MM.1S (cell line): ENCODE data around the gene DCBLD2.
A peak's percentile ranks its signal among the peaks of the same experiment; 100 is the strongest.

ENCODE experiments used
- DNase-seq: peaks from one replicate; pipeline ENCODE4 v3.0.0-alpha.2; 2015
- H2AFZ ChIP-seq: fragments of 300-600 bp; sonication (generic); 2 replicates; pipeline ENCODE4 v1.6.0; 2016; ENCODE audit warnings: antibody characterized with exemption, low read length
- H3F3A ChIP-seq: fragments of 300-600 bp; sonication (generic); 2 replicates; pipeline ENCODE4 v1.6.1; 2016; ENCODE audit warnings: mild to moderate bottlenecking, antibody characterized with exemption, low read length, moderate library complexity, mixed read lengths; ENCODE audit not compliant: insufficient read depth
- H3K27ac ChIP-seq: fragments of 300-600 bp; sonication (generic); 2 replicates; pipeline ENCODE4 v1.5.1; 2016; ENCODE audit warnings: mild to moderate bottlenecking, low read length
- H3K27me3 ChIP-seq: fragments of 300-600 bp; sonication (generic); replicated peaks from 2 replicates; pipeline ENCODE4 v1.6.0; 2016; ENCODE audit warnings: low read length; ENCODE audit not compliant: insufficient read depth
- H3K36me3 ChIP-seq: fragments of 300-600 bp; sonication (generic); replicated peaks from 2 replicates; pipeline ENCODE4 v1.6.1; 2016; ENCODE audit warnings: mild to moderate bottlenecking, low read length, mixed read lengths; ENCODE audit not compliant: insufficient read depth
- H3K4me1 ChIP-seq: fragments of 300-600 bp; sonication (generic); 2 replicates; pipeline ENCODE4 v1.6.1; 2016; ENCODE audit warnings: low read length, mixed read lengths
- H3K4me2 ChIP-seq: fragments of 300-600 bp; sonication (generic); 2 replicates; pipeline ENCODE4 v1.6.0; 2016; ENCODE audit warnings: low read depth, low read length
- H3K4me3 ChIP-seq: fragments of 300-600 bp; sonication (generic); 2 replicates; pipeline ENCODE4 v1.5.1; 2016; ENCODE audit warnings: low read length, mixed read lengths
- H3K79me2 ChIP-seq: fragments of 300-600 bp; sonication (generic); 2 replicates; pipeline ENCODE4 v1.6.1; 2016; ENCODE audit warnings: mixed run types, low read length, mixed read lengths
- H3K9ac ChIP-seq: fragments of 300-600 bp; sonication (generic); 2 replicates; pipeline ENCODE4 v1.6.1; 2016; ENCODE audit warnings: low read length, mixed read lengths
- H3K9me2 ChIP-seq: fragments of 300-600 bp; sonication (generic); replicated peaks from 2 replicates; pipeline ENCODE4 v1.6.1; 2016; ENCODE audit warnings: mild to moderate bottlenecking, low read length, mixed read lengths; ENCODE audit not compliant: insufficient read depth
- H3K9me3 ChIP-seq: fragments of 300-600 bp; sonication (generic); replicated peaks from 2 replicates; pipeline ENCODE4 v1.6.1; 2016; ENCODE audit warnings: mild to moderate bottlenecking, low read length, mixed read lengths; ENCODE audit not compliant: insufficient read depth
- H4K20me1 ChIP-seq: fragments of 300-600 bp; sonication (generic); 2 replicates; pipeline ENCODE4 v1.6.1; 2016; ENCODE audit warnings: mild to moderate bottlenecking, low read length, moderate library complexity, mixed read lengths; ENCODE audit not compliant: insufficient read depth
- EZH2 ChIP-seq: fragments of 300-600 bp; sonication (generic); optimal IDR thresholded peaks from 2 replicates; pipeline ENCODE3; 2017; ENCODE audit warnings: low read depth, mild to moderate bottlenecking, antibody characterized with exemption, low read length, mixed read lengths
- EZH2phosphoT487 ChIP-seq: fragments of 300-600 bp; sonication (generic); IDR thresholded peaks from 2 replicates; pipeline ENCODE4 v1.6.1; 2018; ENCODE audit warnings: antibody characterized with exemption, low read length
- TF ChIP-seq, protein P1 (sequence below): fragments of 300-600 bp; sonication (generic); IDR thresholded peaks from 2 replicates; pipeline ENCODE4 v1.5.1; 2016; ENCODE audit warnings: antibody characterized with exemption, low read length, mixed read lengths

DCBLD2 gene, protein sequence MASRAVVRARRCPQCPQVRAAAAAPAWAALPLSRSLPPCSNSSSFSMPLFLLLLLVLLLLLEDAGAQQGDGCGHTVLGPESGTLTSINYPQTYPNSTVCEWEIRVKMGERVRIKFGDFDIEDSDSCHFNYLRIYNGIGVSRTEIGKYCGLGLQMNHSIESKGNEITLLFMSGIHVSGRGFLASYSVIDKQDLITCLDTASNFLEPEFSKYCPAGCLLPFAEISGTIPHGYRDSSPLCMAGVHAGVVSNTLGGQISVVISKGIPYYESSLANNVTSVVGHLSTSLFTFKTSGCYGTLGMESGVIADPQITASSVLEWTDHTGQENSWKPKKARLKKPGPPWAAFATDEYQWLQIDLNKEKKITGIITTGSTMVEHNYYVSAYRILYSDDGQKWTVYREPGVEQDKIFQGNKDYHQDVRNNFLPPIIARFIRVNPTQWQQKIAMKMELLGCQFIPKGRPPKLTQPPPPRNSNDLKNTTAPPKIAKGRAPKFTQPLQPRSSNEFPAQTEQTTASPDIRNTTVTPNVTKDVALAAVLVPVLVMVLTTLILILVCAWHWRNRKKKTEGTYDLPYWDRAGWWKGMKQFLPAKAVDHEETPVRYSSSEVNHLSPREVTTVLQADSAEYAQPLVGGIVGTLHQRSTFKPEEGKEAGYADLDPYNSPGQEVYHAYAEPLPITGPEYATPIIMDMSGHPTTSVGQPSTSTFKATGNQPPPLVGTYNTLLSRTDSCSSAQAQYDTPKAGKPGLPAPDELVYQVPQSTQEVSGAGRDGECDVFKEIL

DNA sequence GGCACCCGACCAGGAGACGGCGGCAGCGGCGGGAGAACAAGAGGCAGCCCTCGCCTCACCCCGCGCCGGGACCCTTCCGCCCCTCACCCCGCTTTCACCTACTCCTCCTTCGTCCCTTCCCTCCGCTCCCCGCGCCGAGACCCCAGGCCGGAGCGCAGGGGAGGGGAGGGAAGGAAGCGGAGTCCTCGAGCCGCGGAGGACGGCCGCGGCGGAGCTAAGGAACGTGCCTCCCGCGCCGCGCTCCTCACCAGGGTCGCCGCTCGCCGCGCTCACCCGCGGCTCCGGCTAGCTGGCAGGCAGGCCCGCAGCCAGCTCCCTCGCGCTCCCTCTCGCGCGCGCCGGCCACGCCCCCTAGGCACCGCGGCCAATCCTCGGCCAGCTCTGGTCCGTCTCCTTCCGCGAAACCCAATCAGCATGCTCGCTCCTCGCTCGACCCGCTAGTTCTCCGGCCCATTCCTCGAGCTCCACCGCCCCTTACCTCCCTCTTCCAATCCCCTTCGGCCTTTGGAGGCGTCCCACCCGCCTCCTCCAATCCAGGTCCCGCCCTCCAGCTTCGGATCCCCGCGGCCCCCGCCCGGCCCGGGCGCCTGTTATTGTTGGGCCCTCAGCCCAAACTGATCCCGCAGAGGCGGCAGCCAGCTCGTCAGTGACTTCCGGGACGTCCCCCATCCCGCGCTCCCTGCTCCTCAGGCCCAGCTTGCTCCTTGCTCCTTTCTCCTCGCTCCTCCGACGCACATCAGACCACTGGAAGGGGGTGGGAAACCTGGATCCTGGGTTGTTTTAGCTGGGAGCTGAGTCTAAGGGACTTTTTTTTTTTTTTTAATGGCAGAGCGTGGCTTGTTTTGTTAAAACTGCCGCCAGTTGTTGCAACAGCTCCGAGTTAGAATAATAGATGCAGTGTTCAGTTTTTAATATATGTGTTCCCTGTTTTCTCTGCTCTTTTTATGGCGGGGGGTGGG is at the start of gene DCBLD2:
TSS of gene DCBLD2 (minus strand) at position 304 of the 959 bp plus-strand sequence. CDS start 369 bp downstream, outside the sequence.
- Histone ChIP-seq H3K9ac (peak within 1 kb of the TSS; percentile 82), H3K9me3 (no peaks in the 10 kb centered on the region), H3F3A (no peaks in the 10 kb centered on the region), H3K4me3 (peak within 1 kb of the TSS; percentile 94), H3K27ac (peak within 1 kb of the TSS; percentile 43; the same call in 1 of the 2 replicates), H2AFZ (peak within 1 kb of the TSS; percentile 96), H3K27me3 (no peaks in the 10 kb centered on the region), H4K20me1 (no peaks in the 10 kb centered on the region), H3K36me3 (no peaks in the 10 kb centered on the region), H3K9me2 (no peaks in the 10 kb centered on the region), H3K4me1 (no peaks in the 10 kb centered on the region), H3K4me2 (peak within 1 kb of the TSS; percentile 98), H3K79me2 (0 out of 2 replicates have a peak, but pooled peaks cover 4% of the 10 kb centered on the region)
- peak; percentile 98 for DNase-seq
- TF ChIP-seq EZH2, result no peak
- TF ChIP-seq EZH2phosphoT487, result no peak
- TF ChIP-seq, protein P1, sequence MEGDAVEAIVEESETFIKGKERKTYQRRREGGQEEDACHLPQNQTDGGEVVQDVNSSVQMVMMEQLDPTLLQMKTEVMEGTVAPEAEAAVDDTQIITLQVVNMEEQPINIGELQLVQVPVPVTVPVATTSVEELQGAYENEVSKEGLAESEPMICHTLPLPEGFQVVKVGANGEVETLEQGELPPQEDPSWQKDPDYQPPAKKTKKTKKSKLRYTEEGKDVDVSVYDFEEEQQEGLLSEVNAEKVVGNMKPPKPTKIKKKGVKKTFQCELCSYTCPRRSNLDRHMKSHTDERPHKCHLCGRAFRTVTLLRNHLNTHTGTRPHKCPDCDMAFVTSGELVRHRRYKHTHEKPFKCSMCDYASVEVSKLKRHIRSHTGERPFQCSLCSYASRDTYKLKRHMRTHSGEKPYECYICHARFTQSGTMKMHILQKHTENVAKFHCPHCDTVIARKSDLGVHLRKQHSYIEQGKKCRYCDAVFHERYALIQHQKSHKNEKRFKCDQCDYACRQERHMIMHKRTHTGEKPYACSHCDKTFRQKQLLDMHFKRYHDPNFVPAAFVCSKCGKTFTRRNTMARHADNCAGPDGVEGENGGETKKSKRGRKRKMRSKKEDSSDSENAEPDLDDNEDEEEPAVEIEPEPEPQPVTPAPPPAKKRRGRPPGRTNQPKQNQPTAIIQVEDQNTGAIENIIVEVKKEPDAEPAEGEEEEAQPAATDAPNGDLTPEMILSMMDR, result no peak

DNA sequence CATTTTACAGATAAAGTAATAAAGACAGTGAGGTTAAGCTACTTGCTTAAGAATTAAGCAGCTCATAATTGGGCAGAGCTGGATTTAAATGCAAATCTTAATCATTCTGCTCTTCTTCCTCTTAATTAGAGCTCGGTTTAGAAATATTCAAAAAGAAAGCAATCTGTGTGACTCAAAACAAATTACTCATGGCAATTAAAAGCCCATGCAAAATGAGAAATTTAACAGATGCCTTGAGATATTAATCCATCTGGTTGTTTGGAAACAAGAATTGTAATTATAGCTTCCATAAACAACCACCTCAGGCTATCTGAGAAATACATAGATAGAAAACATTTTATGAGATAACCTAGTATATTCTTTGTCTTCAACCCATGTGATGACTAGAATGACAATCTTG is 44.2 kb upstream of the DCBLD2 start:
- Histone ChIP-seq H3K27me3 (no peaks in the 10 kb centered on the region), H3K27ac (no peak overlapping the region), H3K9me2 (no peaks in the 10 kb centered on the region), H3F3A (no peaks in the 10 kb centered on the region), H3K9ac (no peak overlapping the region), H2AFZ (no peak overlapping the region), H3K4me1 (no peaks in the 10 kb centered on the region), H4K20me1 (no peaks in the 10 kb centered on the region), H3K36me3 (no peaks in the 10 kb centered on the region), H3K9me3 (no peaks in the 10 kb centered on the region), H3K4me3 (no peak overlapping the region), H3K4me2 (no peak overlapping the region), H3K79me2 (no peaks in the 10 kb centered on the region)
- DNase-seq, result no peak
- TF ChIP-seq, protein P1, result no peak
- no peak for TF ChIP-seq EZH2phosphoT487
- TF ChIP-seq EZH2, result no peak

DNA sequence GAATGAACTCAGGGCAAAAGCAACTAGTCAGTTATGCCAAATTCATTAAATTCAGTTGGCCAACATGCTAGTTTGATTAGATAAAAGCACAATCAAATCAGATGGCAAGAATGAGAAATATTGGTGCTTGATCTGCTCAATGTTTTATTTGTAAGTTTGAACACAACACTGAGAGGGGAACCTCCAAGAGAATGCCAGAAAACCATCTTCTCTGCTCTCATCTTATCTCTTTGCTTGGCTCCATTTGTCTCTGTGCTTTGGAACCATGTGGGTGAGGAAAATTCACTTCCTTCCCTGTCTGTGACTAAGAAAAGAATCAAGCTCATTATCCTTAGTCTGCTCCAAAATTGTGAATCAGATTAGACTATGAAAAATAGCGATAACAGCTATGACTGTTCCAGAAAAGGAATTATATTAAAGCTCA is 43.6 kb upstream of the DCBLD2 start:
- H3K4me2 ChIP-seq, result no peak overlapping the region
- H3F3A ChIP-seq, result no peaks in the 10 kb centered on the region
- H4K20me1 ChIP-seq, result no peaks in the 10 kb centered on the region
- no peak overlapping the region for H3K9ac ChIP-seq
- H3K27me3 ChIP-seq, result no peaks in the 10 kb centered on the region
- H3K36me3 ChIP-seq, result no peaks in the 10 kb centered on the region
- H3K27ac ChIP-seq, result no peak overlapping the region
- no peaks in the 10 kb centered on the region for H3K79me2 ChIP-seq
- no peak for DNase-seq
- H3K4me3 ChIP-seq, result no peak overlapping the region
- H3K9me2 ChIP-seq, result no peaks in the 10 kb centered on the region
- H2AFZ ChIP-seq, result no peak overlapping the region
- no peaks in the 10 kb centered on the region for H3K4me1 ChIP-seq
- no peaks in the 10 kb centered on the region for H3K9me3 ChIP-seq
- TF ChIP-seq, protein P1, result no peak
- TF ChIP-seq EZH2 (no peak), EZH2phosphoT487 (no peak)
